IPS-NIHi7 (cell line): ENCODE results near the gene STRN4.
"Not testable (repeated sequence)": the region's sequence is repeated elsewhere in the genome, so short reads cannot be mapped to it uniquely, and the experiment has no call there.

Source experiments
- DNase-seq: peaks from one replicate; pipeline ENCODE4 v3.0.0; 2012; ENCODE audit warnings: mixed read lengths; ENCODE audit errors: extremely low spot score

Gene STRN4

DNA sequence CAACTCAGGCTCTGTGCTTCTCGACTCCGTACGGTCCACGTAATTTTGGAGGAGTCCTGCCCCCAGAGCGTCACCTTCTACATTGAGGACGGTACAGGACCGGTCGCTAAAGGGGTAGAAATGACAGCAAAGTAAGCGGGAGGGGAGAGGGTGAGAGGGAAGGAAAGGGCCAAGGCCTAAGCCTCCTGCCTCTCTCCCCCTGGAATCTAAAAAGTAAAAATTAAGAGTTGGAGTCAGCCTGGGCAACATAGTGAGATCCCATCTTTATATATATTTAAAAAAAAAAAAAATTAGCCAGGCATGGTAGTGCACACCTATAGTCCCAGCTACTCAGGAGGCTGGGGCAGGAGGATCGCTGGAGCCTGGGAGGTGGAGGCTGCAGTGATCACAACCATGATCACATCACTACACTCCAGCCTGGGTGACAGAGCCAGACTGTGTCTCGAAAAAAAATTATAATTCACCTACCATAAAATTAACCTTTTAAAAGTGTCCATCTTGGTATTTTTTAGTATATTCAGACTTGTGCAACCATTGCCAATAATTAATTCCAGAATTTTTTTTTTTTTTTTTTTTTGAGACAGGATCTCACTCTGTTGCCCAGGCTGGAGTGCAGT, 29.5 kb upstream of the STRN4 start:
- DNase-seq = no peak

GRCh38 chr19:46773018-46773399, 26.8 kb upstream of the STRN4 start:
- no peak for DNase-seq

GRCh38 chr19:46772170-46773017, 26.1 kb upstream of the STRN4 start:
- DNase-seq = no peak

GRCh38 chr19:46768746-46769145, 22.5 kb upstream of the STRN4 start:
- DNase-seq = not testable (repeated sequence)

GRCh38 chr19:46766569-46767317, 20.5 kb upstream of the STRN4 start:
- peak; percentile 81 for DNase-seq

GRCh38 chr19:46764817-46765291, 18.6 kb upstream of the STRN4 start:
- DNase-seq = no peak

- no peak for DNase-seq
Observed at GRCh38 chr19:46762245-46762890, 16.1 kb upstream of the STRN4 start.

- no peak for DNase-seq
Observed at GRCh38 chr19:46761418-46761831, 15.2 kb upstream of the STRN4 start.

GRCh38 chr19:46760897-46761296, 14.6 kb upstream of the STRN4 start:
- DNase-seq = not testable (repeated sequence)

GRCh38 chr19:46760363-46760762, 14.1 kb upstream of the STRN4 start:
- no peak for DNase-seq

DNA sequence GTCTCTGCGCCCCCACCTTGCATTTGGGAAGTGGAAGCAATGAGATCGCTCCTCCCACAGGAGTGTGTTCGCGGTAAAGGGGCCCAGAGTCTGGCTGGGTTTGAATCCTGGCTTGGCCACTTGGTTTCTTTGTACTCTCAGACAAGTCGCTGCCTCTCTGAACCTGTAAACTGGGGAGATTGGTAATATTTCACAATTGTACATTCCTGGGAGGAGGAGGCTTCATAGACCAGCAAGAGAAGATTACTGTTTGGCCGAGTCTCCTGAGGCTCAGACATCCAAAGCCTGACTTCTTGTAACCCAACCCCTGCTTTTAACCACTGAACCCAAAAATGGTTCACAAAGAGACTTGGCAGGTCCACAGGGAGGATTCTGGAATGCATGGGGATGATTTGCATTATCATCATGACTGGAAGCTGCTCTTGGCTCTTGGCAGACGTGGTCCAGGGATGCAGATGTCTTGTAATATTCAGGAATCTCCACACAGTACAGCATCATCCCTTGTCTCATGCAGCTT, 13.6 kb upstream of the STRN4 start:
- DNase-seq = peak; percentile 12

DNA sequence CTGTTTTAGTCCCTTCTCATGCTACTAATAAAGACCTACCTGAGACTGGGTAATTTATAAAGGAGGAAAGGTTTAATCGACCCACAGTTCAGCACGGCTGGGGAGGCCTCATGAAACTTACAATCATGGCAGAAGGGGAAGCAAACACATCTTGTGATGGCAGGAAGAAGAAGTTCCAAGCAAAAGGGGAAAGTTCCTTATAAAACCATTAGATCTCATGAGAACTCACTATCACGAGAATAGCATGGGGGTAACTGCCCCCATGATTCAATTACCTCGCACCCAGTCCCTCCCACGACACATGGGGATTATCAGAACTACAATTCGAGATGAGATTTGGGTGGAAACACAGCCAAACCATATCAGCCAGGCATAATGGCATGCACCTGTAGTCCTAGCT, 13.0 kb upstream of the STRN4 start:
- no peak for DNase-seq

- DNase-seq = no peak
Observed at GRCh38 chr19:46756544-46756888, 10.3 kb upstream of the STRN4 start.

DNA sequence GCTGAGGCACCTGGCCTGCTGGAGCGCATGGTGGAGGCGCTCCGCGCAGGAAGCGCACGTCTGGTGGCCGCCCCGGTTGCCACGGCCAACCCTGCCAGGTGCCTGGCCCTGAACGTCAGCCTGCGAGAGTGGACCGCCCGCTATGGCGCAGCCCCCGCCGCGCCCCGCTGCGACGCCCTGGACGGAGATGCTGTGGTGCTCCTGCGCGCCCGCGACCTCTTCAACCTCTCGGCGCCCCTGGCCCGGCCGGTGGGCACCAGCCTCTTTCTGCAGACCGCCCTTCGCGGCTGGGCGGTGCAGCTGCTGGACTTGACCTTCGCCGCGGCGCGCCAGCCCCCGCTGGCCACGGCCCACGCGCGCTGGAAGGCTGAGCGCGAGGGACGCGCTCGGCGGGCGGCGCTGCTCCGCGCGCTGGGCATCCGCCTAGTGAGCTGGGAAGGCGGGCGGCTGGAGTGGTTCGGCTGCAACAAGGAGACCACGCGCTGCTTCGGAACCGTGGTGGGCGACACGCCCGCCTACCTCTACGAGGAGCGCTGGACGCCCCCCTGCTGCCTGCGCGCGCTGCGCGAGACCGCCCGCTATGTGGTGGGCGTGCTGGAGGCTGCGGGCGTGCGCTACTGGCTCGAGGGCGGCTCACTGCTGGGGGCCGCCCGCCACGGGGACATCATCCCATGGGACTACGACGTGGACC, 9.7 kb upstream of the STRN4 start:
- no peak for DNase-seq

DNA sequence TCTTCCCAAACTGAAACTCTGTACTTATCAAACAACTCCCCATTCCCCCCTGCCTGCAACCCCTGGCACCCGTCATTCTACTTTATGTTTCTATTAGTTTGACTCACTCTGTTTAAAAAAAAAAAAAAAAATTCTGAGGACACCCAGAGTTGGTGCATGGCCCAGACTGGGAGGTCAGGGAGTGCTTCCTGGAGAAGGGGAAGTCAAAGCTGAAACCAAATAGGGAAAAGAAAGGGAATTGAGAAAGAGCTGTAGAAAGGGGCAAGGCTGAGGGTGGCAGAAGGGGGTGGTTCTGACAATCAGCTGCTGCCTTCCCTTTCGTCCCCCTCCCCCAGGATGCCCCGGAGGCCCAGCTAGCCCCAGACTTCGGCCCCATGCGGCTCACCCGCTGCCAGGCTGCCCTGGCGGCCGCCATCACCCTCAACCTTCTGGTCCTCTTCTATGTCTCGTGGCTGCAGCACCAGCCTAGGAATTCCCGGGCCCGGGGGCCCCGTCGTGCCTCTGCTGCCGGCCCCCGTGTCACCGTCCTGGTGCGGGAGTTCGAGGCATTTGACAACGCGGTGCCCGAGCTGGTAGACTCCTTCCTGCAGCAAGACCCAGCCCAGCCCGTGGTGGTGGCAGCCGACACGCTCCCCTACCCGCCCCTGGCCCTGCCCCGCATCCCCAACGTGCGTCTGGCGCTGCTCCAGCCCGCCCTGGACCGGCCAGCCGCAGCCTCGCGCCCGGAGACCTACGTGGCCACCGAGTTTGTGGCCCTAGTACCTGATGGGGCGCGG, 9.0 kb upstream of the STRN4 start:
- DNase-seq = no peak

DNA sequence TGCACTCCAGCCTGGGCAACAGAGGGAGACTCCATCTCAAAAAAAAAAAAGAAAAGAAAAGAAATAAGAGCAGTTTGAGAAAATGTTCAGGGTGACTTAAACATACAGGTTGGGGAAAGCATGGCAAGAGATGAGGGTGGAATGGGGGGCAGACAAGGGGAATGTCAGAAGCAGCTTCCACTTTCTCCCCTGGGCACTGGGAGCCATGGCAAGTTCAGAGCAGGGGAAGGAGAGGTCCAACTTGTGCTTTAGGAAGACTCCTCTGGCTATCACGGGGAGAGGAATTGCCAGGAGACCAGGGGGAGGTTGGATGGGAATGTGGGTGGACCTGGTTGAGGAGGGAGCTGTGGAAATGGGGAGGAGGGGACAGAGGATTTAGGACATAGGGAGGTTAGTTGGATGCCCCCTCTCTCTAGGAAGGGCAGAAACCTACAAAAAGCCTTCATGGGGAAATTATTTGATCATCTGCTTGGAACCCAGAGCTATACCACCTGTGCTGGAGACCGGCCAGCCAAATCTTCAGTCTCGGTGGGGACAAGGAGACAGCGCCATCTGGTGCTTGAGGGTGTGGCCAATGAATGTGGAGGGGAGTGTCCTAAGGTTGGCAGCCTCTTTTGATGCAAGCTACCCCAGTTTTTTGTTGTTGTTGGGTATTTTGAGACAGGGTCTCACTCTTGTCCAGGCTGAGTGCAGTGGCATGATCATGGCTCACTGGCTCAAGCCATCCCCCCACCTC, 7.3 kb upstream of the STRN4 start:
- DNase-seq = peak; percentile 77

GRCh38 chr19:46748325-46749109, 2.3 kb upstream of the STRN4 start:
- DNase-seq = peak; percentile 71

DNA sequence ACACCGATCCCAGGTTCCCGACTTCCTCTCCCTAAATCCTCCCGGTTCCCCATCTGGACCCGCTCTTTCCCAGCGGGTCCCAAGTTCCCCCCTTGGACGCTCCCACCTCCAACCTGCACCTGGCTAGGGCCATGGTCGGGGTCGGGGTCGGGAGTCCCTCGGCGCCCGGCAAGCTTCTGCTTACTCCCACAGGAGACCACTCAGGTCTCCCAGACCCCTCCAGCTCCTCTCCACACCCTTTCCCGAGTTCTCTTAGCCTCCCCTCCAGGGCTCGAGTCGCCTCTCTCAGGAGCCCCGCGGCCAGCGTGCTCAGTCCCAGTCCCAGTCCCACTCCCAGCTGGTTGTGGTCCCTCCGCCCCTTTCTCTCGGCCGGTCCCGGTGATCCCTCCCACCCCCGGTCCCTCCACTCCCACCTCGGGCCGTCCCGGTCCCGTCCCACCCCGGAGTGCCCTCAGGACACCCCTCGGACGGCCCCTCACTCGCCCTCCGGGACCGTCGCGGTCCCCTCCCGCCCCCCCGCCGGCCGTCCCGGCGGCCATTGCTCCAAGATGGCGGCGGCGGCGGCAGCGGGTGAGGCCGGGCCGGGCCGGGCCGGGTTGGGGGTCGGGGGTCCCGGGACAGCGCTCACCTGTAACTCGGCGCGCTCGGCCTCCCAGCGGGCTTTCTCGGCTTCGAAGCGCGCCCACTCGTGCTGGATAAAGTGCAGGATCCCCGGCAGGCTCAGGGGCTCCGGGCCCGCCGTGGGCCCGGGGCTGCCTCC, 549 bp downstream of the STRN4 start, which contains the start of gene FKRP:
TSS of gene FKRP (plus strand) at position 537 of the 760 bp plus-strand sequence. CDS start 9,394 bp downstream, outside the sequence.
- peak; percentile 55 for DNase-seq
